Uterus (tissue), 4 donors: ENCODE results near the gene KCNRG. TPM values are rescaled to one million over a fixed set of nuclear protein-coding genes. Genes with fewer than 3 reads are reported as not detected.
A peak's percentile ranks its signal among the peaks of the same experiment; 100 is the strongest.

ENCODE experiments used
- DNase-seq, 2 donors: peaks; one replicate each; pipeline ENCODE4 v3.0.0-alpha.2; 2019 to 2020
- H3K27ac ChIP-seq, 2 donors: fragments of 200-600 bp; sonication (generic); 1 replicate in 1 of 2; 2 replicates in 1 of 2; pipeline ENCODE4 v1.5.1; 2016 to 2018
- H3K27me3 ChIP-seq, 2 donors: fragments of 200-600 bp; sonication (generic); one replicate each; pipeline ENCODE4 v1.5.1; 2018 to 2019; ENCODE audit warnings: control low read depth in 1 of 2
- H3K36me3 ChIP-seq, 2 donors: fragments of 200-600 bp; sonication (generic); one replicate each; pipeline ENCODE4 v1.5.1; 2019; ENCODE audit warnings: control low read depth in 1 of 2
- H3K4me1 ChIP-seq, 2 donors: fragments of 200-600 bp; sonication (generic); one replicate each; pipeline ENCODE4 v1.5.1; 2018 to 2019; ENCODE audit warnings: control low read depth in 1 of 2
- H3K4me3 ChIP-seq, 2 donors: fragments of 200-600 bp; sonication (generic); 1 replicate in 1 of 2; 2 replicates in 1 of 2; pipeline ENCODE4 v1.5.1; 2018 to 2019; ENCODE audit warnings: mild to moderate bottlenecking in 1 of 2
- H3K9me3 ChIP-seq, 2 donors: fragments of 200-600 bp; sonication (generic); one replicate each; pipeline ENCODE4 v1.5.1; 2019; ENCODE audit warnings: control low read depth in 1 of 2
- CTCF ChIP-seq, 4 experiments: fragments of 200-600 bp in 2 of 4; fragments of 450-650 bp in 2 of 4; sonication (generic) in 2 of 4; IDR thresholded peaks; one replicate each; pipeline ENCODE4 v1.5.1; 2016 to 2019; ENCODE audit warnings: antibody characterized with exemption in 4 of 4, mild to moderate bottlenecking in 2 of 4, moderate library complexity in 1 of 4
- POLR2A ChIP-seq, 2 donors: fragments of 450-650 bp; IDR thresholded peaks; one replicate each; pipeline ENCODE4 v1.6.1; 2016; ENCODE audit warnings: antibody characterized with exemption in 2 of 2, mild to moderate bottlenecking in 1 of 2, moderate library complexity in 1 of 2
- intact Hi-C: fragments of 100-400 bp; cut with DNase I; formaldehyde crosslinking; loops from one replicate; pipeline ENCODE4 v1.15.1; 2023; ENCODE audit warnings: low total_unique reads
- total RNA-seq, 4 donors: library from RNA; depleted of rRNA in 3 of 4; stranded (reverse); fragments of >200 nt in 3 of 4; gene quantifications; one replicate each; pipeline versions ENCODE4 v1.1.0 to v1.2.4, GENCODE V29; 2014 to 2023
- donor health status: DM: yes; HTN: yes; CAD: no.

Gene KCNRG
- total RNA-seq, 4 donors from 2014 or later: 0.51 to 6.4 (median 1.7) TPM; not detected in 1

- Histone ChIP-seq H3K4me1 (no peaks in the 10 kb centered on the region), H3K27ac (peak overlapping the region in 1 of 2 donors; percentile 16), H3K9me3 (no peaks in the 10 kb centered on the region), H3K27me3 (no peaks in the 10 kb centered on the region), H3K36me3 (no peaks in the 10 kb centered on the region), H3K4me3 (no peak overlapping the region)
- TF ChIP-seq CTCF (IDR thresholded peaks at IDR 0.05): no peak
- TF ChIP-seq POLR2A (IDR thresholded peaks at IDR 0.05): no peak
- no peak for DNase-seq
- intact Hi-C loops: no loop called here
Measured at GRCh38 chr13:50025436-50025835, 10.2 kb downstream of the KCNRG start.

- Histone ChIP-seq H3K4me3 (no peak overlapping the region), H3K9me3 (no peaks in the 10 kb centered on the region), H3K27ac (no peak overlapping the region), H3K4me1 (no peaks in the 10 kb centered on the region), H3K36me3 (no peaks in the 10 kb centered on the region), H3K27me3 (no peaks in the 10 kb centered on the region)
- DNase-seq: no peak
- intact Hi-C loops: no loop called here
- TF ChIP-seq POLR2A (IDR thresholded peaks at IDR 0.05) (no peak), CTCF (IDR thresholded peaks at IDR 0.05) (no peak)
Measured at GRCh38 chr13:50026788-50027473, 11.7 kb downstream of the KCNRG start.

GRCh38 chr13:50030315-50030714 lies 15.1 kb downstream of the KCNRG start:
- Histone ChIP-seq H3K36me3 (no peaks in the 10 kb centered on the region), H3K27me3 (no peaks in the 10 kb centered on the region), H3K9me3 (no peaks in the 10 kb centered on the region), H3K27ac (no peak overlapping the region), H3K4me1 (no peaks in the 10 kb centered on the region), H3K4me3 (no peak overlapping the region)
- intact Hi-C loops: no loop called here
- DNase-seq: no peak
- TF ChIP-seq CTCF (IDR thresholded peaks at IDR 0.05): no peak
- TF ChIP-seq POLR2A (IDR thresholded peaks at IDR 0.05): no peak

- no peaks in the 10 kb centered on the region for H3K27me3 ChIP-seq
- intact Hi-C loops: loop anchor here (2.0 kb wide), 1 partner anchor 19 kb away; no protein-coding TSS in a partner anchor
- no peaks in the 10 kb centered on the region for H3K36me3 ChIP-seq
- no peak overlapping the region for H3K27ac ChIP-seq
- no peaks in the 10 kb centered on the region for H3K4me1 ChIP-seq
- H3K9me3 ChIP-seq: no peaks in the 10 kb centered on the region
- no peak for DNase-seq
- TF ChIP-seq CTCF (IDR thresholded peaks at IDR 0.05) (no peak), POLR2A (IDR thresholded peaks at IDR 0.05) (no peak)
- H3K4me3 ChIP-seq: no peak overlapping the region
Measured at GRCh38 chr13:50033725-50034124, 18.5 kb downstream of the KCNRG start.

- H3K9me3 ChIP-seq: no peaks in the 10 kb centered on the region
- intact Hi-C loops: no loop called here
- no peaks in the 10 kb centered on the region for H3K36me3 ChIP-seq
- no peak overlapping the region for H3K4me3 ChIP-seq
- no peak overlapping the region for H3K27ac ChIP-seq
- H3K27me3 ChIP-seq: no peaks in the 10 kb centered on the region
- no peak for DNase-seq
- no peaks in the 10 kb centered on the region for H3K4me1 ChIP-seq
- TF ChIP-seq POLR2A (IDR thresholded peaks at IDR 0.05) (no peak), CTCF (IDR thresholded peaks at IDR 0.05) (no peak)
Measured at GRCh38 chr13:50037788-50038187, 22.5 kb downstream of the KCNRG start.
